DLD1 (cell line): ENCODE data around the gene CHID1.

Source experiments
- in situ Hi-C: cut with HindIII; loops from 2 replicates; pipeline ENCODE4 v1.10.0; 2017; ENCODE audit warnings: low sequenced_read_pairs

CHID1 gene

DNA sequence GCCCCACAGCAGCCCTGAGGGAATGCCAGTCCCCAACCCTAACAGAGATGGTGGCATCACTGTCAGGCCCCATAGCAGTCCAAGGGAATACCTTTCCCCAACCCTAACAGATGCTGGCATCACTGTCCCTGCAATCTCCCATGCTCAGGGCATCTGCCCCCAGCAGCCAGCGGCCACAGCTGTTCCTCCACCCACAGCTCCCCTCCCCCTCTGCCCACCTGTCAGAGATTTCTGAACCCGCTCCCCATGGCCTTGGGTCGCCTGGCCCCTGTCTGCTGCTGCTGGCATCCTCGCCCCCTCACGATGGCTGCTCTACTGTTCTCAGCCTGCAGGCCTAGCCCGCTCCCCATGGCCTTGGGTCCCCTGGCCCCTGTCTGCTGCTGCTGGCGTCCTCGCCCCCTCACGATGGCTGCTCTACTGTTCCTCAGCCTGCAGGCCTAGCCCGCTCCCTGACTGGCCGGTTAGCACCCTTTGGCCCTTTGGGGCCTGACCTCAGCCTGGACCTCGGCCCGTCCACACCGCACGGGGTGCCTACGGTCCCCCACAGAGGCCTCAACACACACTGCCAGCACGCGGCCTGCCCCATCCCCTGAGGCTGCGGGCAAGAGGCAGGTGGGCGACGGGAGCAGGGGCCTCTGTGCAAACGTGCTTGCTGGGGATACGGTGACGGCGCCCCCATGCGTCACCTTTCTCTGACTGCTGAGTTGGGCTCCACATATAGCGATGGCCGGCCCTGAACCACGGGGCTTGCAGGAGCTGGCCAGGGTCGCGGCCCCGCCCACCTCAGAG is 20.7 kb downstream of the CHID1 start:
- in situ Hi-C loops, result no loop called here

DNA sequence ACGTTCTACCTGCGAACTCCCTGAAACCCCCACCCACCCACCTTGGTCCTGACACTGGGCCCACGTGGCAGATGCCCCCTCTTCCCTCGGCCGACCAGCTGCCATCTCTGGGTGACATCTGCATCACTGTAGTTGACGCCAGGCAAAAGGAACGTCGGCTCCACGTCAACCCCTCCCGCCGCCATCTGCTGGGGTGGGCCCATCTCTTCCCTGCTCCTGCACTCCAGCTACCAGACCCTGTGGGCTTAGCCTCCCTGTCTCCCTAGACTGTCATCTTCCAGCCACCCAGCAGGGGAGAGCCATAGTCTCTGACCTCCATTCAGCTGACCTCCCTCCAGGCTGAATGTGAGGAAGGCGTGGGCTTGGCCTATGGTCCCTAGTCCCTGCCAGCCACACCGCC is 21.4 kb downstream of the CHID1 start:
- in situ Hi-C loops, result no loop called here

DNA sequence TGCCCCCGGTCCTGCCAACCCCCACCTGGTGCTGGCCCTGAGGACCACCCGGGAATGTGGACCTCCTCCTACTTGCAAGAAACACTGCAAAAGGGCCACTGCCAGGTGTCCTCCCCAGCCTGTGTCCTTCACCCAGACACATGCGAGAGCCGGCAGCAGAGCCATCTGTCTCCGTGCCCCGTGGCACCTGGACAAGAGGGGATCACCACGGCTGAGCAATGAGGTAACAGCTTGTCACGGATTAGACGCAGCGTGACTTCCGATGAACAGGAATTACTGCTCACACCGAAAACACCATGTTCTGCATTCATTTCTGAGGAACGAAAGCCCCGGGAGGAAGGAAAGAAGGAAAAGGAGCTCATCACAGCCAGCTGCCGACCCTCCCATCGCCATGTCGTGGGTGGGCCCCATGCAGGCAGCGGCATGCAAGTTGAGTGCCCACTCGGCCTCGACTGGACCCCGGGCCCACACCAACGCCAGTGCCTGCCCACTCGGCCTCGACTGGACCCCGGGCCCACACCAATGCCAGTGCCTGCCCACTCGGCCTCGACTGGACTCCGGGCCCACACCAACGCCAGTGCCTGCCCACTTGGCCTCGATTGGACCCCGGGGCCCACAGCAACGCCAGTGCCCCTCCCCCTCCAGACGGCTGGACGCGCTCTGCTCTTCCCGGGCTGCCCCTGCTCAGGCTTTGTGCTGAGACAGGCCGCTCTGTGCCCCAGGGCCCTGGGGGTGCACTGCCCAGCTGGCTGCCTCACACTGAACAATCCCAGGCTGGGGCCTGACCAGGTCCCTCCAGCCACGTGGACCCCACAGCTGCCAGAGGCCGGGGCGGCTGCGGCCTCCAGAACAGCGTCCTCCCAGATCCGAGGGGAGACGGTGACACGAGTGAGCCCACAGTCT is 22.0 kb downstream of the CHID1 start:
- in situ Hi-C loops, result no loop called here

DNA sequence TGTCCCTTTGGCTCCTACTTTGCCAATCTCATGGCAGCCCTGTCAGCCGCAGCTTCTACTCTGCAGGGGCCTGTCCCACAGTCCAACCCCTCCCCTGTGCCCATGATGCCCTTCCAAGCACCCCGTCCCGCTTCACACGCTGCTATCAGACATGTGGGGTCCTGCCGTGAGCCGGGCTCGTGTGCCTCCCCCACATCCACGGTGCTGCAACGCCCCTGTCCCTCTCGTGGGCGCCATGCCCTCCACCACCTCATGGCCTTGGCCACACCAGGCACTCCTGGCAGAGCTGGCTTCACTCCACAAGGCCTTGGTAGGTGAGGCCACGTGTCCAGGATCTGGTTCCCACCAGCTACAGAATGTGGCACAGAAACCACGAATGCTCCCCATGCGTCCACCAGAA is 23.0 kb downstream of the CHID1 start:
- in situ Hi-C loops, result no loop called here

DNA sequence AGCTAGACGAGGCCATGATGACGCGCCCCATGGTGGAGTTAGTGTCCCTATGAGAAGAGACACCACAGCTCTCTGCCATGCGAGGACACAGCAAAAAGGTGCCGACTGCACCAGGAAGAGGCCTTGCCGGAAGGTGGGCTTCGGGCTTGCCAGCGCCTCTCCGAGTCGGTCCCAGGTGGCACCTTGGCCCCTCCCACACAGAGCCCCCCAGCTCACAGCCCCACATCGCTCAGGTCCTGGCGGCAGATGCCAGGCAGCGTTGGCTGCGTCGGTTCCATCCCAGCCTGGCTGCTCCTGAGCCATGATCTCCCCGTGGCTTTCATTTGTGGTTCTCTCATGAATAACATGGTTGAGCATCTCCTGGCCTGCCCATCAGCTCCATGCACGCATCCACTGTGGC is 24.0 kb downstream of the CHID1 start:
- in situ Hi-C loops, result no loop called here

DNA sequence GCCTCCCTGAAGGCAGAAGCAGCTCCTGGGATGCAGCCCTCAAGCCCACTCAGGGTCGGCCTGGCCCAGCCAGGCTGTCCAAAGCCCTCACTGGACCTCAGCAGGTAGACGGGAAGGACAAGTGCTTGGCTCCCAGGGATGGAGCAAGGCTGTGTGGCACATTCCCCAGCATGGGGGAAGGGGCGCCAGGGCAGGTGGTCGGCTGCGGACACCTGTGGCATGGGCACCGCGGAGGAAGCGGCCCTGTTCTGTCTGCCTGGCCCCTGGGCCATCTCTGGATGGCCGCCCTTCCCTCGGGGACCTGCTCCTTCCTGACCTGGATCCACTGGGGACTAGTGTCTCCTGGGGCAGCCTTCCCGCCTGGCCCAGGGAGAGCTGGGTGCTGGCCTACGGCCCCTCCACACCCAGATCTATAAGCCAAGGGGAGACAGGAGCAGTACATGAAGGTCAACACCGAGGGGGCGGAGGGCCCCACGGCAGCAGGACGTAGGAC is 26.0 kb downstream of the CHID1 start:
- in situ Hi-C loops, result no loop called here

DNA sequence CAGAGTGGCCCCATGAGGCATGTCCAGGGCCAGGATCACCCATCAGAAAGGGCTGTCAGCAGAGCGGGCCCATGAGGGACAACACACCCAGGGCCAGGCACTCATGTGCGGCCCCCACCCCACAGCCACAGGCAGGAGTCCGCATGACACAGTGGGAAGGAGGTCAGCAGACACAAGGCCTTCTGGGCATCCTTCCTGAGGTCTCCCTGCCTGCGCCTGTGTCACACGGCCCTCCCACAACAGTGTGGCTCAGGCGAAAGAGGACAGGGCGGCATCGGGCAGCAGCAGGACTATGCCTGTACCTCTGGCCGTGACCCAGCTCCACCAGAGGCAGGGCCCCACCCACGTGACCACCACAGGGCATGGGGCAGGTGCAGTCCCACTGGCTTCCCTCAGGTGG is 27.1 kb downstream of the CHID1 start:
- in situ Hi-C loops, result no loop called here

DNA sequence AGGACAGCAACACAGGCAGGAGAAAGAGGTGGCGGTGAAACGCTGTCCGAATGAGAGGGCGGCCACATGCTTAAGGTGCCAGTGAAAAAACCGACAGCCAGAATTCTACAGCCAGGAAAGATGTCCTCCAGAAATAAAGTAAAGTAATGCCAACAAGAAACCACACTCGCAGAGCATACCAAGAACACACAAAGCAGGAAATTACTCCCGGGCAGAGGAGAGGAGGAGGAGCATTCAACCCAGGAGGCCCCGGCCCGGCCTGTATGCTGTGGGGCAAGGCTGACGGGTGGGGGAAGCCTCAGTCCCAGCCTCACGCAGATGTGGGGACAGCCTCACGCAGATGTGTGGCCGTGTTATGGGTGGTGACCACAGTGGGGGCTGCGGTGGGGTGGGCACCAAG is 28.0 kb downstream of the CHID1 start:
- in situ Hi-C loops, result no loop called here

DNA sequence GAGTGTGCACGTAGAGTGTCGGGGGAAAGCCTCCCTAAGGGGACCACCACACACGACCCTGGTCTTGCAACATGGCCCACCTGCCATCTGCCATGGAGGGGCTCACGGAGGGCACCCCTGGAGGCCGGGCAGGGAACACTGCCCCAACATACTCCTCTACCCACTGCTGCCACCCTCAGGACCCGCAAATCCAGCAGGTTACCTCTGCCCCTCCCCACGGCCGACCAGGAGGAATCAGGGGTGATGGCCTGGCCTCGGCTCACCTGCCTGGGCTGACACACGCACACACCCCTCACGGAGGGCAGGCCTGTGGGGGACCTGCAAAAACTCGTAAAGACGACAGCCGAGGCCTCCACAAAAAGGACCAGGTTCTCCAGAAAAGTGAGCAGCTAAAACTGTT is 30.2 kb downstream of the CHID1 start:
- in situ Hi-C loops, result no loop called here

DNA sequence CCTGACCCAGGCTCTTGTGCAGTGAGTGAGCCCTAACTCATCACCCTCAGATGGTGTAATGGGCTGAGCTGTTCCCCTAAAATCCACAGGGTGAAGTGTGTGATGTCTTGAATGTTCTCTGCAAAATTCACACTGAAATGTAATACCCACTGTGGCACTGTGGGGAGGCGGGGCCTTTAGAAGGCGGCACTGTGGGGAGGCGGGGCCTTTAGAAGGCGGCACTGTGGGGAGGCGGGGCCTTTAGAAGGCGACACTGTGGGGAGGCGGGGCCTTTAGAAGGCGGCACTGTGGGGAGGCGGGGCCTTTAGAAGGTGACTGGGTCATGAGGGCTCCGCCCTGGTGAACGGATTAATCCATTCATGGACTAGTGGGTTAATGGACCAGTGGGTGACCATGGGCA is 33.0 kb downstream of the CHID1 start:
- in situ Hi-C loops, result no loop called here

DNA sequence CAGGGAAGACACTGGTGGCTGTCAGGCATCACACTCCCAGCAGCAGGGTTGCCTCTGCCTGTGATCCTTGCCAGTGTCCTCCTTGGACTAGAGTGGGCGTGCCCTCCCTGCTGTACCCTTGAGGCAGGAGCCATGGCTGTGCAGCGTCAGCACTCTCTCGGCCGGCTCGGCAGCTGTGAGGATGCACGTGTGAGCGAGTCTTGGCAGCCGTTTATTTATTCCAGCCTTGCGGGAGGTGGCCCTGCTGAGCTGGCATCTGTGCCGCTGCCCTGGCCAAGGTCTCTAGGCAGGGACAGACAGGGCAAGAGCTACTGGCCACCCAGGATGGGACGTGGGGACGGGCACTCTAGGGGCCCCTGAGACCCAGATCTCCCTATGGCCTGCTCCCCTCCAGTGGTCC is 34.1 kb downstream of the CHID1 start:
- in situ Hi-C loops, result no loop called here

DNA sequence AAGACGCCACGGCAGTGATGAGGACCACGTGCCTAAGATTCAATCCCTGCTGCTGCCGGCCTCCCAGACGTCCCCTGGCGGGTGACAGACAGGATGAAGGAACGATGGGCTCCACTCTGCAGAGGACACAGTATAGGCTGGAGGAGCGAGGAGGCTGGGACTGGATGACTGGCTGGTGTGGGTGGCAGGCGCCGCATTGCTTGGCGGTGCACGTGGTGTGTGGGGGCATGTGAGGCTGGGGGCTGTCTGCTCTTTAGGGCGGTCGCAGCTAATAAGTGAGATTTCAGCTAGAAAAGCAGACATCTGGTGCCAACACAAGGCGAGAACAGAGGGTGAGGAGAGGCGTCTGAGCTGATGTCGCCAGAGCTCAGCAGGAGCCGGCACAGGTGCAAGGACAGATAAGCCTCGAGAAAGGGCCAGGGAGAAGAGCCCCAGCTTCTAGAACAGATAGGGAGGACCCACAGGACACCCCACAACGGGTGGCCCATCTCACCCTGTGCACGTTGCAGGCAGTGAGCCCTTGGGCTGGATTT is 34.8 kb downstream of the CHID1 start:
- in situ Hi-C loops, result no loop called here

DNA sequence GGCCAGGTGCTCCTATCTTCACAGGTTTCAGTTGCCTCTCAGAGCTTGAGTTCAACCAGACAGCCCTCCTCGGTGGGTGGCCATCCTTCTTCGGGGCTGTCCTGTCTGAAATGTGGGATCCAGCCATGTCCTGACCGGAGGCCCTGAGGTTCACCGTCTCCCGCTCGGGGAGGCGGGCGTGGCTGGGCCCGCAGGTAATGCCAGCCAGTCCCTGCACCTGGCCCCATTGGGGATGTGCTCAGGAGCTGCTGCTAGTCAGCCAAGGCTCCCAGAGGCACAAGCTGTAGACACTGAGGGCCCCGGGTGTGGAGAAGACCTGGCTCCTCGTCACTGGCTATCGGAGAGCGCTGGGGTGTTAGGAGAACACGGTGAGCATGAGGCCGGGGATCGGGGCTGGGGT is 35.4 kb downstream of the CHID1 start:
- in situ Hi-C loops, result no loop called here

DNA sequence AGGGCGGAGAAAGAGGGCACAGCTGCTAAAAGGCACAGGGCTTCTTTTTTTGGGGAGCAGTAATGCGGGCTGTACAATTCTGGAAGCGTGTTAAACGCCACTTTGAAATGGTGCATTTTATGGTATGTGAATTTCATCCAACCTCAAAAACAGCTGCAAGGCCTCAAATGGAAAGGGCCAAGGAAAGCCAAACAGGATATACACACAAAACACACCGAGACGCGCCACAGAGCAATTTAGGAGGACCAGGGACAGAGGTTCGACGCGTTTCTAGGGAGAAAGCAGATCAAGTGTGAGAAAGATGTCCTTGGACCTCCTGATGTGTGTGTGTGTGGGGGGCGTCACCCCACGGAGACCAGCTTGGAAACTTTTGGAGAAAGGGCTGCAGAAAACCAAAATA is 36.9 kb downstream of the CHID1 start:
- in situ Hi-C loops, result no loop called here

DNA sequence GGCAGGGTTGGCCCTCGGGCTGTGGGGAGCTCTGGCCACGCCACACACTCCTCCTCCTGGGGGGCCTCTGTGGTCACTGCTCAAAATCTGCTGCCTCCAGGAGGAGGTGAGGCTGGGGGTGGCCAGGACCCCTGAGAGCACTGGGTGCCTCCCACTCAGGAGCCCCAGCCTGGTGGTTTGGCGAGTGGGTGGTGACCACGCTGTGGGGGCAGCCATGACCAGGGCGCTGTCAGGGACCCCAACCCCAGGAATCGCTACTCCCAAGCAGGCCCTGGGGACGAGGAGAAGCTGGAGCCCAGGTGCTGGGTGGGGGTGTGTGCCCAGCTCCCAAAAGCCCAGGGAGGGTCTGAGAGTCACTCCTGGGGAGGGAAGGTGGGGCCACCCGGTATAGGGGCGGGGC is 37.8 kb downstream of the CHID1 start:
- in situ Hi-C loops, result no loop called here

DNA sequence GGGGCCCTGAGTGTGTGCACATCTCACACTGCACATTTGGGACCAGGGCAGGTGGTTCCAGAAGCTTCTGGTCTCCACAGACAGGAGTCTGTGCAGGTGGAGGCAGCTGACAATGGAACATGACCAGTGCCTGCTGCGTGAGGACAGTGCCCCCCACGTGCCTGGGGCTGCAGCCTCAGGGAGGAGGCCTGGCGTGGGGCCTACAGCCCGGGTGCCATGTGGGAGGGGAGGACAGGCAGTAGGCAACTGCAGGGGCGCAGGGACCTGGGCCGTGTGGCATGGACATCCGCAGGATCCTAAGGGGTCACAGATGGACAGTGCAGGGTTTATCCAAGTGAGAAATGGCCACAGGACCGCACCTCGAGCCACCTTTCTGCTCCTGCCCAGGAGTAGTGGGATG is 39.1 kb downstream of the CHID1 start:
- in situ Hi-C loops, result no loop called here

DNA sequence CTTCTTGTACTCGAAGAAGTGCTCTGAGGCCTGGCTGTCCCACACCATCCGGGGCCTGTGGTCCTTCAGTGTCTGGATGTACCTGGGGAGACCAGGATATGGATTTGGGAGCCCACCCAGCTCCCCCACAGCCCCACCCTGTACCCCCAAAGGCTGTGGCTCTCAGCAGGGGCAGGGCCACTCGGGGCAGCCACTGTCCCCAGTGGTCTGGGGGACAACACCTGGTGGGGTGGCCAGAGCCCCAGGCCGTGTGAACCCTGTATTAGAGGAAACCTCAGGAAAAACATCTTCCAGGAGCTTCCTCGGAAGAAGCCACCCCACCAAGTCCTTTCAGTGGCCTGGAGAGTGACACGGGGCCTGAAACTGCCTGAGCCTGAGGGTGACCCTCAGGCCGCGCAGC is 40.2 kb downstream of the CHID1 start:
- in situ Hi-C loops, result no loop called here

DNA sequence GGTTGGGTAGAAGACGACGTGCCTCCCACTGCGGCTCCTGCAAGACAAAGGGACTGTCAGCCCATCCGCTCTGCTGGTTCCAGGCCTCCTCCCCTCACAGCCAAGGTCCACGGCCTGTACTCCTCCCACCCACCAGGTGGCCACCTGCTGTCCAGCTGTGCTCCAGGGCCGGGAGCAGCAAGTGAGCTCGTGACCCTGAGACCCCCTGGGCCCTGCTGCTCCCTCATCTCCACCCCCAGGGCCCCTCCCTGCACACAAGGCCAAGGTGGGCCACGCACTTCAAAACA is 40.5 kb downstream of the CHID1 start:
- in situ Hi-C loops, result no loop called here

DNA sequence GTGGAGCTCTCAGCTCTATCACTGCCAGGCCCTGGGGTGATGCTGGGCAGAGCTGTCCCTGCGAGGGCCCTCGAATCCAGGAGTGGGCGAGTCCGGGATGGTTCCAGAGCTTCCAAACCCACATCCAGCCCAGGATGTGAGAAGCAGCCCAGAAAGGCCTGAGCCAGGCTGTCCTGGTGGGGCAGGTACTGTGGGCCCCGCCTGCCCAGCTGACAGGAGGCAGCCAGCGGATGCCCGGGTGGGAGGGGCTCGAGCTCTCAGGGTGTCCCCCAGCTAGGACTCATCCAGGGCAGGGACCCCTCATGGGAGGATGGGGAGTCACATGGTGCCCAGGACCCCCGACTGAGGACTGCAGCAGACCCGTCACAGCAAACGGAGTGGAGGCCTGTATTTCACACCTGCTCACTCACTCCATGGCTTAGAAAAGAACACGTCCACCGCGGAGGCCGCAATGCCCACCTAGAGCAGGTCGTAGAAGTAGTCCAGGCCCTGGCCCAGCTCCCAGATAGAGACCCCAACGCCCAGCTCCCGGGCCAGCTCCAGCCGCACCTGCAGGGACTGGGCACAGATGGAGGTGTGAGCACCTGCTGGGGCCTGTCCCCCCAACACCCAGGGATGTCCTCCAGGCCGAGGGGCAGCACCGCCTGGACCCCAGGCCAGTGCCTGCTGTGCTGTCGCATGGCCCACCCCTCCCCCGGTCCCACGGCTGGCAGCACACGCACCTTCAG is 41.0 kb downstream of the CHID1 start:
- in situ Hi-C loops, result no loop called here

DNA sequence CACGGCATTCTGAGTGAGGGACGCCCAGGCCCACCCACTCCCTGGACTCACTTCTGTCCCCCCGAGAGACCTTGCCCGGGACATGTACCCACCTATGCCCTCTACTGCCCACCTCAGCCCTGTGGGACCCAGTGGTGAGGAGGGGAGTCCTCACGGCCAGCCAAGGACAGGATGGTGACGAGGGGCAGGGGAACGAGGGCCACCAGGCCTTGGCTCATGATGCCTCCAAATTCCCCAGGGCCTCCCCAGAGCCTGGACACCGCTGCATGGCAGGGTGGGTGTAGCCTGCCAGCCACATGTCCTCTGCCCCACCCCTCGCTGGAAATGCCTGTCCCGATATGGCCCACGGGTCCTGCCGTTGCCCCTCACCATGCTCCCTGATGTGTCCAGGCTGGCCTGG is 41.8 kb downstream of the CHID1 start:
- in situ Hi-C loops, result no loop called here

DNA sequence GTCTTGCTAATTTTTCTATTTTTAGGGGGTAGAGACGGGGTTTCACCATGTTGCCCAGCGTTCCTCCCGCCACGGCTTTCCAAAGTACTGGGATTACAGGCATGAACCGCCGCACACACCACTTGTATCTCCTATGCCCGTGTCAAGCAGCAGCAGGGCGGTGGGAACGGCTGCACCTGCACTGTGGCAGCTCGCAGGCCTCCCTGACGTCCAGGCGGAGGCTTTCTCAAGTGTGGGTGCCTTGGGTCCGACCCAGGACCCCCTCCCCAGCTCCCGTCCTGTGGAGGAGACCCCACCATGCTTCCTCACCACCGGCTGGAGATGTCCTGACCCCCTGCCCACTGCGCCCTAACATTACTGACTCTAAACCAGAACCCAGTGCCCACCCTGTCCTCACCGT is 42.2 kb downstream of the CHID1 start:
- in situ Hi-C loops, result no loop called here
